Measurements from ENCODE around the gene FBXO38.

The FBXO38 gene

GRCh38 chr5:148385094-148385493, 1.3 kb downstream of the FBXO38 start:
- DNase-seq (ENCODE audit: extremely low read depth in 1 of 2, low read depth in 1 of 2), result no peak

- DNase-seq (ENCODE audit: extremely low read depth in 1 of 2, low read depth in 1 of 2), result no peak
These were observed 2.3 kb downstream of the FBXO38 start for GRCh38 chr5:148386041-148386440.

GRCh38 chr5:148387325-148387724, 3.6 kb downstream of the FBXO38 start:
- DNase-seq (ENCODE audit: extremely low read depth in 1 of 2, low read depth in 1 of 2), result no peak

GRCh38 chr5:148388696-148389095, 4.9 kb downstream of the FBXO38 start:
- no peak for DNase-seq (ENCODE audit: extremely low read depth in 1 of 2, low read depth in 1 of 2)

- no peak for DNase-seq (ENCODE audit: extremely low read depth in 1 of 2, low read depth in 1 of 2)
These were observed 7.2 kb downstream of the FBXO38 start for GRCh38 chr5:148390914-148391313.

- DNase-seq (ENCODE audit: extremely low read depth in 1 of 2, low read depth in 1 of 2), result no peak
These were observed 7.7 kb downstream of the FBXO38 start for GRCh38 chr5:148391422-148391821.

GRCh38 chr5:148393390-148393741, 9.6 kb downstream of the FBXO38 start:
- no peak for DNase-seq (ENCODE audit: extremely low read depth in 1 of 2, low read depth in 1 of 2)

GRCh38 chr5:148394587-148395019, 10.8 kb downstream of the FBXO38 start:
- no peak for DNase-seq (ENCODE audit: extremely low read depth in 1 of 2, low read depth in 1 of 2)

GRCh38 chr5:148395031-148395430, 11.3 kb downstream of the FBXO38 start:
- no peak for DNase-seq (ENCODE audit: extremely low read depth in 1 of 2, low read depth in 1 of 2)

- no peak for DNase-seq (ENCODE audit: extremely low read depth in 1 of 2, low read depth in 1 of 2)
These were observed 14.3 kb downstream of the FBXO38 start for GRCh38 chr5:148397968-148398595.

GRCh38 chr5:148398698-148399121, 15.0 kb downstream of the FBXO38 start:
- no peak for DNase-seq (ENCODE audit: extremely low read depth in 1 of 2, low read depth in 1 of 2)

- DNase-seq (ENCODE audit: extremely low read depth in 1 of 2, low read depth in 1 of 2), result no peak
These were observed 17.8 kb downstream of the FBXO38 start for GRCh38 chr5:148401604-148402003.

GRCh38 chr5:148403344-148403743, 19.6 kb downstream of the FBXO38 start:
- no peak for DNase-seq (ENCODE audit: extremely low read depth in 1 of 2, low read depth in 1 of 2)

- DNase-seq (ENCODE audit: extremely low read depth in 1 of 2, low read depth in 1 of 2), result no peak
These were observed 22.6 kb downstream of the FBXO38 start for GRCh38 chr5:148406406-148406805.

GRCh38 chr5:148408092-148408491, 24.3 kb downstream of the FBXO38 start:
- DNase-seq (ENCODE audit: extremely low read depth in 1 of 2, low read depth in 1 of 2), result no peak

GRCh38 chr5:148412124-148412523, 28.4 kb downstream of the FBXO38 start:
- DNase-seq (ENCODE audit: extremely low read depth in 1 of 2, low read depth in 1 of 2), result no peak

- DNase-seq (ENCODE audit: extremely low read depth in 1 of 2, low read depth in 1 of 2), result no peak
These were observed 31.1 kb downstream of the FBXO38 start for GRCh38 chr5:148414833-148415232.

GRCh38 chr5:148416416-148416815, 32.7 kb downstream of the FBXO38 start:
- no peak for DNase-seq (ENCODE audit: extremely low read depth in 1 of 2, low read depth in 1 of 2)

GRCh38 chr5:148416921-148417320, 33.2 kb downstream of the FBXO38 start:
- no peak for DNase-seq (ENCODE audit: extremely low read depth in 1 of 2, low read depth in 1 of 2)

- DNase-seq (ENCODE audit: extremely low read depth in 1 of 2, low read depth in 1 of 2), result no peak
These were observed 34.8 kb downstream of the FBXO38 start for GRCh38 chr5:148418511-148418910.

GRCh38 chr5:148421661-148422060, 37.9 kb downstream of the FBXO38 start:
- DNase-seq (ENCODE audit: extremely low read depth in 1 of 2, low read depth in 1 of 2), result no peak

GRCh38 chr5:148425808-148426207, 42.0 kb downstream of the FBXO38 start:
- DNase-seq (ENCODE audit: extremely low read depth in 1 of 2, low read depth in 1 of 2), result no peak

GRCh38 chr5:148426514-148426913, 42.8 kb downstream of the FBXO38 start:
- no peak for DNase-seq (ENCODE audit: extremely low read depth in 1 of 2, low read depth in 1 of 2)

Data from activated CD8-positive, alpha-beta memory T cell treated with anti-CD3 and anti-CD28 coated beads for 1 hour (primary cell).